SIG-M5 treated with dmso at 0.1 percent for 504 hours (cell line): ENCODE results near the gene FEZF1.
"Not testable (repeated sequence)": the region's sequence is repeated elsewhere in the genome, so short reads cannot be mapped to it uniquely, and the experiment has no call there.

Experiments used
- DNase-seq: peaks from one replicate; lab custom pipeline; 2025; ENCODE audit not compliant: unreplicated experiment; lab: John Stamatoyannopoulos, UW

The FEZF1 gene

GRCh38 chr7:122309421-122309820 is 4.9 kb upstream of the FEZF1 start:
- DNase-seq: no peak

GRCh38 chr7:122307228-122307621 is 2.7 kb upstream of the FEZF1 start:
- no peak for DNase-seq

GRCh38 chr7:122306320-122307227 is 2.0 kb upstream of the FEZF1 start:
- no peak for DNase-seq

- no peak for DNase-seq
These were observed 1.1 kb upstream of the FEZF1 start for GRCh38 chr7:122305475-122306319.

- DNase-seq: no peak
These were observed 459 bp upstream of the FEZF1 start for GRCh38 chr7:122304996-122305421.

- DNase-seq: no peak
These were observed 825 bp downstream of the FEZF1 start for GRCh38 chr7:122303531-122304318.

GRCh38 chr7:122302761-122303530 is 1.6 kb downstream of the FEZF1 start:
- DNase-seq: no peak

- no peak for DNase-seq
These were observed 2.4 kb downstream of the FEZF1 start for GRCh38 chr7:122301858-122302760.

GRCh38 chr7:122300956-122301833 is 3.4 kb downstream of the FEZF1 start:
- DNase-seq: no peak

GRCh38 chr7:122300211-122300932 is 4.2 kb downstream of the FEZF1 start:
- DNase-seq: no peak

GRCh38 chr7:122299624-122300210 is 4.8 kb downstream of the FEZF1 start:
- DNase-seq: no peak

- no peak for DNase-seq
These were observed 5.9 kb downstream of the FEZF1 start for GRCh38 chr7:122298618-122299017.

GRCh38 chr7:122298131-122298530 is 6.4 kb downstream of the FEZF1 start:
- no peak for DNase-seq

GRCh38 chr7:122291189-122291588 is 13.4 kb downstream of the FEZF1 start:
- no peak for DNase-seq

- no peak for DNase-seq
These were observed 14.1 kb downstream of the FEZF1 start for GRCh38 chr7:122290476-122290875.

GRCh38 chr7:122289426-122289825 is 15.1 kb downstream of the FEZF1 start:
- no peak for DNase-seq

- not testable (repeated sequence) for DNase-seq
These were observed 19.9 kb downstream of the FEZF1 start for GRCh38 chr7:122284608-122285007.
